Retinal pigment epithelial cell (primary cell): ENCODE data around the gene DHCR24.

Source experiments
- DNase-seq: peaks from one replicate; pipeline ENCODE4 v3.0.0-alpha.2; 2010; ENCODE audit warnings: low read depth
- H3K4me3 ChIP-seq: 2 replicates; pipeline ENCODE4 v1.5.1; 2011; ENCODE audit warnings: mild to moderate bottlenecking, low read length, control low read depth, moderate library complexity
- CTCF ChIP-seq: conservative IDR thresholded peaks from 2 replicates; pipeline ENCODE4 v1.5.1; 2011; ENCODE audit warnings: low read depth, low read length, control low read depth, inconsistent platforms

DHCR24 gene

DNA sequence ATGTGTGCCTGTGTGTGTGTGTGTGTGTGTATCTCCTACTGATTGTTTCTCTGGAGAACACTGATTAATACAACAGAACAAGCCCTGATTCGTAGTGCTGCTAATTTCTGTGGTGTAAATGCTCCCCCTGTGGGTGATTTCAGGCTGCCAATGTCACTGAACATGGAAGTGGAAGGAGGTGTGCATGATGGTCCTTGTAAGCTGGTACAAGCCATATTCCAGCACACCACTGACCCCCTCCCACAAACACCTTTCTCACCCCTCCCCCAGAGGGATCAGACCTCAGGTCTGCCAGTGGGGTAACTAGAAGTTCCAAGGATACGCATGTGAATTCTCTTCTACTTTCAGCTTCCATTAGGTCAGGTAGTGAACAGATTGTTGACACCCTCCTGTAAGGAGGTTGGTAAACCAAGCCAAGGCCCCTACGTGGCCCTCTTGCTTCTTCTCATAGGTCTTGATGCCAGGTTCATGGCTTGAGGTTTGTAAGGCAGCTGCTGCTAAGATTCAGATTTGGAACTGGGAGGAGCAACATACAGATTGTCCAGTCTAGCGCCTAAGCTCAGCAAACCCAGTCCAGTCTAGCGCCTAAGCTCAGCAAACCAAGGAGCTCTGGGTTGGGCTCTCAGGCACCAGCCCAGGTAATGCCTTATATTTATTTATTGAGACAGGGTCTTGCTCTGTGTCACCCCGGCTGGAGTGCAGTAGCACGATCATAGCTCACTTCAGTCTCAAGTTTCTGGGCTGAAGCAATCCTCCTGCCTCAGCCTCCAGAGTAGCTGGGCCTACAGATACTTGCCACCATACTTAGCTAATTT is 38.7 kb downstream of the DHCR24 start:
- no peak for DNase-seq
- no peak for TF ChIP-seq CTCF
- H3K4me3 ChIP-seq: no peak overlapping the region

DNA sequence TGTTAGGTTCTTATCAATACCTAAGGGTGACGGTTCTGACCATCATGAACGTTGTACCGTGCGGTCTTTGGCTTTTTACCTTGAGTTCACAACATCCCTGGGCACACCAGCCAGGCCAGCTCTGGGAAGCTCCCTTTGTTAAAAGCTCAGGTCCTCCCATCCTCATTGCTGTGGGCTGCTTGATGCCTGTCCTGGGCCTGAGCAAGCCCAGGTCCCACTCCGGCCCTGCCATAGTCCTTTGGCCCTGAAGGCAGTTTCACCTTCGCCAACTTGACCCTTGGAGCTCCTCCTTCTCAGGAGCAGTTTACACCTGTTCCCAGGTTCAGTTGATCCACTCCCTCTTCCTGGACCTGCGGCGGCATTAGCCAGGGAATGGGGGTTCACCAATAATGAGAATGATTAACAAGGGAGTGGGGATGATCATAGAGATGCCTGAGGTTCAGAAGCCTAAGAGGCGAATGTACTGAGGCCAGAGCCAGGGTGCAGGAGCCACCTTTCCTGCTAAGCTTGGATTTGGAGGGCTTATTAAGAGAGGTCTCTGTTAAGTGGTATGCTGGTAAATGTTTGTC is 40.2 kb downstream of the DHCR24 start:
- TF ChIP-seq CTCF: no peak
- no peak overlapping the region for H3K4me3 ChIP-seq
- no peak for DNase-seq

DNA sequence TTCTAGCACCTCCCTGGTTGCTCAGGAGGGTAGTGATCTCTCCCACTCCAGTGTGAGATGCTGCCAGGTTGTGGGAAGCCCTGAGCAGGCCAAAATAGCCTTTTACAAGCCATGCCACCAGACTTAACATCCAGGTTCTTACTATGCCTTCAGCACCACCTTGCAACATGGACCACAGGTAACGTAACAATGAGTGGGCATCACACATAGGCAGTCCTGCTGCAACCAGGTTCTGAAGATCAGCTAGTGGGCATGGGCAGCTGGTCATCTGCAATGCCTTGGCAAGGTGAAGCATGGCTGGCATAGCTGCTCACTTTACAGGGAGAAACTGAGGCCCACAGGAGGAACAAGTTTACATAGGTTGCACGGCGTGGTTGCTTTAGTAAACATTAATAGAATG is 40.7 kb downstream of the DHCR24 start:
- TF ChIP-seq CTCF: no peak
- H3K4me3 ChIP-seq: no peak overlapping the region
- no peak for DNase-seq

- TF ChIP-seq CTCF: no peak
- no peak overlapping the region for H3K4me3 ChIP-seq
- DNase-seq: no peak
These were observed 41.2 kb downstream of the DHCR24 start for GRCh38 chr1:54845772-54846171.

DNA sequence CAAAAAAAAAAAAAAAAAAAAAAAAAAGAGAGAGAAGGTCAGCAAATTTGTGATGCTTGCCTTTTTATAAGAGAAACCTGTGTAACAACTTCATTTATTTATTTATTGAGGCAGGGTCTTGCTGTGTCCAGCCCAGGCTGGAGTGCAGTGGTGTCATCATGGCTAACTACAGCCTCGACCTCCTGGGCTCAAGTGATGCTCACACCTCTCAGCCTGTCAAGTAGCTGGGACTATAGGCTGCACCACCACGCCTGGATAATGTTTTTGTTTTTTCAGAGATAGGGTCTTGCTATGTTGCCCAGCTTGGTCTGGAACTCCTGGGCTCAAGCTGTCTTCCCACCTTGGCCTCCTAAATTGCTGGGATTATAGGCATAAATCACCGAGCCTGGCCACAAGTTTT is 42.4 kb downstream of the DHCR24 start:
- no peak for TF ChIP-seq CTCF
- no peak for DNase-seq
- no peak overlapping the region for H3K4me3 ChIP-seq

GRCh38 chr1:54843449-54843848 is 43.5 kb downstream of the DHCR24 start:
- H3K4me3 ChIP-seq: no peak overlapping the region
- TF ChIP-seq CTCF: no peak
- no peak for DNase-seq

DNA sequence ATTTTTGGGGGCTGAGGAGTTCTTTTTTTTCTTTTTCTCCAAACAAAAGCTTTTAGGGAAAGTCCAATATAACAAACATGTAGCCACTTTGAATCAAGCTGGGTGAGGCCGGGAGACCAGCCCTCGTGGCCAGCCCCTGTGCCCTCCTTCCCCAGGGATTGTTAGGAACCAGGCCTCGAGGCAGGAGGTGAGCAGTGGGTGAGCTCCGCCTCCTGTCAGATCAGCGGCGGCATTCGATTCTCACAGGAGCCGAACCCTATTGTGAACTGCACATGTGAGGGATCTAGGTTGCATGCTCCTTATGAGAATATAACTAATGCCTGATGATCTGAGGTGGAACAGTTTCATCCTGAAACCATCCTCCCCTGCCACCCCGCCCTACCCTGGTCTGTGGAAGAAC is 44.0 kb downstream of the DHCR24 start:
- DNase-seq: no peak
- no peak for TF ChIP-seq CTCF
- no peak overlapping the region for H3K4me3 ChIP-seq
